GM12878 (cell line): ENCODE measurements around the gene OLFM1. TPM values are rescaled to one million over a fixed set of nuclear protein-coding genes. Genes with fewer than 3 reads are reported as not detected.

ENCODE experiments used
- ATAC-seq: fragments of 200-7000 bp; cut with Tn5 transposase; 3 replicates; pipeline ENCODE4 v1.9.1; 2020; ENCODE audit warnings: mild to moderate bottlenecking, moderate library complexity
- BruUV-seq: library from RNA; stranded (reverse); fragments of 400-500 nt; replicated peaks from 2 replicates; lab custom pipeline; 2021; lab: Mats Ljungman, UMichigan
- CTCF ChIA-PET: fragments of 300-600 bp; sonication (Branson Sonifier 250); formaldehyde crosslinking; extraction: SDS; loops from one replicate; lab custom pipeline; 2021; ENCODE audit warnings: inconsistent platforms; lab: Yijun Ruan, JAX
- POLR2A ChIA-PET: fragments of 350-600 bp; formaldehyde crosslinking; extraction: SDS; loops from one replicate; lab custom pipeline; 2021; ENCODE audit warnings: inconsistent platforms; lab: Charles Lee
- RAD21 ChIA-PET: fragments of 300-600 bp; sonication (Branson Sonifier 250); formaldehyde crosslinking; loops from one replicate; lab custom pipeline; 2023; ENCODE audit warnings: antibody characterized with exemption; ENCODE audit not compliant: unreplicated experiment; lab: Charles Lee
- SMC1A ChIA-PET: fragments of 300-600 bp; sonication (Branson Sonifier 250); formaldehyde crosslinking; loops from one replicate; lab custom pipeline; 2023; ENCODE audit not compliant: unreplicated experiment, uncharacterized antibody; lab: Charles Lee
- DNase-seq: peaks from one replicate; pipeline ENCODE4 v3.0.0-alpha.2; 2011; ENCODE audit warnings: low read depth, low spot score
- FAIRE-seq: peaks from 3 replicates; lab custom pipeline; 2011; peaks lifted over from hg19 to GRCh38; lab: Jason Lieb, UNC
- H2AFZ ChIP-seq: 2 replicates; pipeline ENCODE4 v1.6.0; 2011; ENCODE audit warnings: low read depth, low read length, control low read depth; ENCODE audit not compliant: control insufficient read depth
- H3K27ac ChIP-seq: 2 replicates; pipeline ENCODE4 v1.5.1; 2011; ENCODE audit warnings: control low read depth; ENCODE audit not compliant: control insufficient read depth, insufficient read depth
- H3K27me3 ChIP-seq, 2 experiments: replicated peaks in 1 of 2; 2 replicates each; pipeline versions ENCODE4 v1.6.0 to v1.6.1; 2011; ENCODE audit warnings: low read length in 1 of 2; ENCODE audit not compliant: control insufficient read depth in 2 of 2, insufficient read depth in 2 of 2
- H3K36me3 ChIP-seq, 2 experiments: 2 replicates each; pipeline ENCODE4 v1.5.1; 2011; ENCODE audit warnings: low read length in 1 of 2; ENCODE audit not compliant: control insufficient read depth in 2 of 2, insufficient read depth in 2 of 2
- H3K4me1 ChIP-seq: 2 replicates; pipeline ENCODE4 v1.6.1; 2011; ENCODE audit warnings: mild to moderate bottlenecking, low read length, moderate library complexity, mixed read lengths; ENCODE audit not compliant: control insufficient read depth, insufficient read depth
- H3K4me2 ChIP-seq: 2 replicates; pipeline ENCODE4 v1.6.0; 2011; ENCODE audit warnings: control low read depth; ENCODE audit not compliant: control insufficient read depth, insufficient read depth
- H3K4me3 ChIP-seq: fragments of 200-600 bp; sonication (generic); 2 replicates; pipeline ENCODE4 v1.5.1; 2016
- H3K79me2 ChIP-seq: 2 replicates; pipeline ENCODE4 v1.6.0; 2011; ENCODE audit warnings: low read length; ENCODE audit not compliant: control insufficient read depth, insufficient read depth
- H3K9ac ChIP-seq: 2 replicates; pipeline ENCODE4 v1.8.0; 2011; ENCODE audit warnings: low read length, control low read depth, mixed read lengths; ENCODE audit not compliant: control insufficient read depth, insufficient read depth
- H3K9me3 ChIP-seq: replicated peaks from 3 replicates; pipeline ENCODE4 v1.5.1; 2011; ENCODE audit warnings: mild to moderate bottlenecking, low read length; ENCODE audit not compliant: control insufficient read depth, insufficient read depth
- H4K20me1 ChIP-seq: 2 replicates; pipeline ENCODE4 v1.6.0; 2011; ENCODE audit not compliant: control insufficient read depth, insufficient read depth
- ATF3 ChIP-seq: IDR thresholded peaks from 2 replicates; pipeline ENCODE4 v1.6.1; 2011; ENCODE audit warnings: low read depth, mild to moderate bottlenecking, low read length, moderate library complexity, borderline replicate concordance; ENCODE audit errors: extremely low read depth
- BACH1 ChIP-seq: fragments of 450-650 bp; IDR thresholded peaks from 2 replicates; pipeline ENCODE4 v1.6.1; 2017; ENCODE audit warnings: mild to moderate bottlenecking, borderline replicate concordance
- FOXK2 ChIP-seq: fragments of 450-650 bp; IDR thresholded peaks from 2 replicates; pipeline ENCODE4 v1.6.1; 2017; ENCODE audit warnings: mild to moderate bottlenecking, moderate library complexity
- HDAC2 ChIP-seq: fragments of 200-600 bp; sonication (generic); IDR thresholded peaks from 2 replicates; pipeline ENCODE4 v1.6.1; 2017
- IRF4 ChIP-seq: IDR thresholded peaks from 2 replicates; pipeline ENCODE4 v1.6.1; 2011; ENCODE audit warnings: low read depth, low read length
- LARP7 ChIP-seq: fragments of 450-650 bp; IDR thresholded peaks from 2 replicates; pipeline ENCODE4 v1.6.1; 2017; ENCODE audit warnings: mild to moderate bottlenecking
- SIN3A ChIP-seq: IDR thresholded peaks from 2 replicates; pipeline ENCODE4 v1.6.1; 2012; ENCODE audit warnings: low read depth, low read length, improper control_type of control experiment
- SKIL ChIP-seq: fragments of 450-650 bp; IDR thresholded peaks from 2 replicates; pipeline ENCODE4 v1.6.1; 2017; ENCODE audit warnings: mild to moderate bottlenecking, low read depth, inconsistent platforms; ENCODE audit not compliant: poor library complexity, severe bottlenecking
- SUPT20H ChIP-seq: IDR thresholded peaks from 2 replicates; pipeline ENCODE4 v1.6.1; 2011; ENCODE audit warnings: low read depth, mild to moderate bottlenecking, low read length, moderate library complexity, borderline replicate concordance; ENCODE audit not compliant: control insufficient read depth
- ZBED1 ChIP-seq: IDR thresholded peaks from 2 replicates; pipeline ENCODE4 v1.6.1; 2016; ENCODE audit warnings: borderline replicate concordance
- ZNF24 ChIP-seq: fragments of 450-650 bp; IDR thresholded peaks from 2 replicates; pipeline ENCODE4 v1.6.1; 2017; ENCODE audit warnings: antibody characterized with exemption, mild to moderate bottlenecking
- WGBS: methylation state at CpG from one replicate; pipeline ENCODE4 v1.1.6; 2016; ENCODE audit warnings: low lambda C conversion rate; ENCODE audit not compliant: insufficient replicate concordance, insufficient coverage; ENCODE audit errors: missing lambda C conversion rate; 5-methylcytosine and 5-hydroxymethylcytosine counted together
- in situ Hi-C: fragments of 300-500 bp; cut with MboI; formaldehyde crosslinking; loops from 9 replicates; pipeline ENCODE4 v1.14.3; 2018; ENCODE audit warnings: mixed read lengths
- intact Hi-C: fragments of 100-400 bp; cut with micrococcal nuclease; formaldehyde crosslinking; loops from one replicate; pipeline ENCODE4 v1.14.2; 2022; ENCODE audit not compliant: unreplicated experiment
- polyA plus RNA-seq, 11 experiments: library from polyadenylated mRNA; depleted of rRNA in 4 of 11; unstranded in 6 of 11; stranded (reverse) in 5 of 11; fragments of >200 nt; fragmentation: Nextera tagmentation in 4 of 11; fragmentation: Illumina TruSeq in 1 of 11; extraction: Ambion mirVana in 4 of 11; extraction: Trizol in 1 of 11; gene quantifications; 1 replicate in 1 of 11; 2 replicates in 10 of 11; pipeline versions ENCODE4 v1.2.1 to v1.2.3, GENCODE V29; 2011 to 2016; ENCODE audit warnings: inconsistent platforms in 2 of 11, missing spikeins in 2 of 11, low read depth in 1 of 11
- total RNA-seq, 4 experiments: library from RNA; depleted of rRNA in 3 of 4; stranded (reverse); fragments of >200 nt in 3 of 4; fragmentation: Illumina TruSeq in 1 of 4; extraction: Trizol in 1 of 4; gene quantifications; 2 replicates each; pipeline versions ENCODE4 v1.2.1 to v1.2.3, GENCODE V29; 2013 to 2021

The OLFM1 gene
- total and polyA plus RNA-seq, 10 of the 15 experiments (the other 5 are each of a cell fraction or from before 2014, with no cell fraction given) = not detected

GRCh38 chr9:135106551-135107270 is 19.2 kb downstream of the OLFM1 start:
- ChIA-PET POLR2A (no interaction called here), RAD21 (no interaction called here), CTCF (no interaction called here), SMC1A (no interaction called here)
- BruUV-seq = no TSS peak
- intact Hi-C loops (no loop called here), in situ Hi-C loops (no loop called here)
- no peaks in the 10 kb centered on the region for H3K9me3 ChIP-seq
- H3K79me2 ChIP-seq = no peaks in the 10 kb centered on the region
- H3K4me3 ChIP-seq = no peak overlapping the region
- ATAC-seq (no peak), FAIRE-seq (no peak), DNase-seq (no peak)
- H3K27me3 ChIP-seq = peaks cover 0 to 5% of the 10 kb centered on the region in 2 experiments; a peak in 3 of 4 replicates
- no peaks in the 10 kb centered on the region for H3K4me1 ChIP-seq
- no peak overlapping the region for H3K9ac ChIP-seq
- no peak overlapping the region for H2AFZ ChIP-seq
- 26% methylated on average over 29 of the region's 29 CpGs for WGBS
- no peaks in the 10 kb centered on the region for H3K36me3 ChIP-seq
- TF ChIP-seq BACH1 (no peak), SUPT20H (no peak), ZNF24 (no peak), ZBED1 (no peak), FOXK2 (no peak), HDAC2 (no peak), IRF4 (no peak), SKIL (no peak), LARP7 (no peak), SIN3A (no peak), ATF3 (no peak)
- H3K4me2 ChIP-seq = no peak overlapping the region
- no peak overlapping the region for H3K27ac ChIP-seq
- no peaks in the 10 kb centered on the region for H4K20me1 ChIP-seq
